Fibroblast of skin of right quadriceps (primary cell): Measurements from ENCODE around the gene SCAMP1.
"Not testable (repeated sequence)": the region's sequence is repeated elsewhere in the genome, so short reads cannot be mapped to it uniquely, and the experiment has no call there.

Experiments used
- DNase-seq: peaks from one replicate; pipeline ENCODE4 v3.0.0-alpha.2; 2013

SCAMP1 gene

DNA sequence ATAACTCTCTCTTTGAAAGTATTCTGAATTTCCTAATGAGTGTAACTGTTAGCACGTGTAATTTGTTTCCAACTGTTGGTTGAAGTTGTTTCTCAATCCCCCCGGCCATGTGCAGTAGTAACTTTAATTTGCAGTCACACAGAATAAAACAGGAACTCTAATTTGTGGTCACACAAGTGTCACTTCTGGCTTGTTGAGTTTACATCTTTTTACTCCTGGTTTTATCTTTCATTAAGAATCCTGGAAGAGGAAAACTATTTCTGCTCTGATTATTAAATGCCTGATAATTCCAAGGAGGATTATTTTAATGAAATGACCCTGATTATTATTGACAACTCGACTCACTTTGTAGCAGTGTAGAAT is 1.2 kb downstream of the SCAMP1 start:
- no peak for DNase-seq

DNA sequence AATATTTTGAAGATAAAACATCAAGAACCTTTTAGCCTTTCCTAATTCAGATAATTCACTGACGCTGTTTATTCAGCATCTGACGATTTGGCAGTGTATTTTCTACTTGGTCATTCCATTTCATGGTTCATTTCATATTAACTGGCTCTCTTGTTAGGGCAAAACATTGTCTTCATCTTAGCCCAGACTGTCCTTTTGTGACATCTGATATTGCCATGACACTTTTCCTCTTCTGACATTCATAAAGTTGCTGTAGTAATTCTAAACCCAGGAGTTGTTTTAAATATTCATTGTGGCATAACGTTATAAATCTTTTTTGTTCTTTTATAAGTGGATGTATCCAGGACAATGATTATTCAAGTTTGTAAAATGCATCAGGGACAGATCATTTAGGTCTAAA is 1.8 kb downstream of the SCAMP1 start:
- no peak for DNase-seq

DNA sequence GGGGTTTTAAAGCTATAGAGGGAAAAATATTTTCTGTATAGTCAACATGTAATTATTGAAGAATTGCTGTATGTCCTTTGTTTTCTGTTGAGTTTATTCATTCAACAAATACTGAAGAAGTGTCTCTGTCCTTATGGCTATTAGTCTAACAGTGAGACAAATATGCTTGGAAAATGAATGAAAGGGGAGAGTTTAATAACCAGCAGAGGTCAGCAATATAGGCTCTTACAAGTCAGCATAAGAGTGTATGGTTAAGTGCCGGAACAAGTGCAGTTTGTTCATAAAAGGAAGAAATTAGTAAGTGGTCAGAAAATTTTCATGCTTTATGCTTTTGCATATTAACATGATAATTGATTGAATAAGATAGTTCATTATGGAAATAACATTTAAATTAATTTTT is 3.6 kb downstream of the SCAMP1 start:
- no peak for DNase-seq

DNA sequence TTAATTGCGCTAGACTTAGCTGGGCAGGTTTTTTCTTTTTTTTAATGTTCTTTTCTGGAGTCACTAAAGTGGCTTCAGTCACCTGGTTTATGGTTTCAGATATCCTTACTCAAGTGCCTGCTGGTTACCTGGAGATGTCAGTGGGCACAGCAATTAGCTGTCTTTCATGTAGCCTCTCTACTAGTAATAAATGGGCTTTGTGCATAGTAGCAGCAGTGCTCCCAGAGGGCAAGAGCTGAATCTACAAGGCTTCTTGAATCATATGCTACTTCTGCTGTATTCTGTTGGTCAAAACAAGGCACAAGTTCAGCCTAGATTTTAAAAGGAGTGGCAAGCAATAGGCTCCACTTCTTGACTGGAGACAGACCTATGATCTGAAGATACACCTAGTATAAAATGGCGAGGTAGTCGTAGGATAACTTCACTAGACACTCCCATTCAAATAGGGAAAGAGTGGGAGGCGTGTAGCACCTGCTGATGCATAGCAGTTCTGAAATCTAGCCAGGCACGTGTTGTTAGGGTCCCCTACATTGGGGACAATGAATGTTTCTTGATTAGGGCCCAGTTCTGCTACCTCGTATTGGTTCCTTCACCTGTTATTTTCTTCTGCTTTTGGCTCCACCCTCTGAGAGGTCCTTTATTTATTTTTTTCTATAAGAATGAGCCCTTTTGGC is 7.0 kb downstream of the SCAMP1 start:
- DNase-seq, result no peak

DNA sequence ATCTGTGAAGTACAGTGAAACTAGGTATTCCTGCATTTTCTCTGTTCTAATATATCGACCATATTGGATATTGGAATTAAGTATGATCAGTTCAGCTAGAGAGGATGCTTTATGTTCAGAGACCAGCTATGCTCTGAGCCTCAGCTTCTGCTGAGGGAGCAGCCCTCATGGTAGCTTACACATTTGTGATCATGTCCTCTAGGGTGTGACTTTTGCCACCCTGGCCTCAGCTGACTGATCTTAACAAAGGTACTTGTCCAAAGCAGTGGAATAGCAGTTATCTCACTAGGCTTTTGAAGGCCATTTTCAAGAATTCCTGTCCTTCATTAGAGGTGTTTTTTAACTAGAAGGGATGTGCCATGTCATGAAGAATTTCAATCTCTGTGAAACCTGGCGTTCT is 9.3 kb downstream of the SCAMP1 start:
- no peak for DNase-seq

DNA sequence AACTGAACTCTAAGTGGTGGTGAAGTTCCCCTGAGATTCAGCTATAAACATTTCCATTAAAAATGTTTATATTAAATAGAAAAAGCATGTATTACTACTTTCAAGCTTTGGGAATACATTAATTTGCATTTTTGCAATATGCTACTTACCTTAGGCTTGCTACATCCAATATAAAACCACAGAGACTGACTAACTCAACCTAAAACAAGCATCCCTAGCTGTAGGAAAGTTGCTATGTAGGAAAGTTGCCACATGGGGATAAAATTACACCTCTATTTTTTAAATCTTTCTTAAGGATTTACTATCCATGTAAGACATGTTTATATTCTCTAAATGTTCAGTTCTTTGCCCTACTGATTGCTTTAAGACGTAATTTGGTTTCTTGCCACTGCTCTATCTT is 12.8 kb downstream of the SCAMP1 start:
- DNase-seq, result no peak

DNA sequence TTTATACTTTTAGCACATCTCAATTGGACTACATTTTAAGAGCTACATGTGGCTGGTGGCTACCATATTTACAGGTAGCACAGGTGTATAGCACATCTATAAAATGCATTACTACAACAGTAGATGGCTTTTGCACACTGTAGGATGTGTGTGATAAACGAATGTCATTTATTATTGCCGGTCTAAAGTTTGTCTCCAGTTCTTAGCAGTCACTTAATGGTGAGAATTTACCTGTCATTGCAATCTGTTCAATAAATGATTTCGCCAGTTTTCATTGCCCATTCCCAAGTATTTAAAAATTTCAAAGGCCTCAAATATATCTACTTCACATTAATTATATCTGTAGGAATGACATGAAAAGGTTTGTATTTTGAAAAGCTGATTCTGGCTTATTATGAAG is 15.9 kb downstream of the SCAMP1 start:
- no peak for DNase-seq

DNA sequence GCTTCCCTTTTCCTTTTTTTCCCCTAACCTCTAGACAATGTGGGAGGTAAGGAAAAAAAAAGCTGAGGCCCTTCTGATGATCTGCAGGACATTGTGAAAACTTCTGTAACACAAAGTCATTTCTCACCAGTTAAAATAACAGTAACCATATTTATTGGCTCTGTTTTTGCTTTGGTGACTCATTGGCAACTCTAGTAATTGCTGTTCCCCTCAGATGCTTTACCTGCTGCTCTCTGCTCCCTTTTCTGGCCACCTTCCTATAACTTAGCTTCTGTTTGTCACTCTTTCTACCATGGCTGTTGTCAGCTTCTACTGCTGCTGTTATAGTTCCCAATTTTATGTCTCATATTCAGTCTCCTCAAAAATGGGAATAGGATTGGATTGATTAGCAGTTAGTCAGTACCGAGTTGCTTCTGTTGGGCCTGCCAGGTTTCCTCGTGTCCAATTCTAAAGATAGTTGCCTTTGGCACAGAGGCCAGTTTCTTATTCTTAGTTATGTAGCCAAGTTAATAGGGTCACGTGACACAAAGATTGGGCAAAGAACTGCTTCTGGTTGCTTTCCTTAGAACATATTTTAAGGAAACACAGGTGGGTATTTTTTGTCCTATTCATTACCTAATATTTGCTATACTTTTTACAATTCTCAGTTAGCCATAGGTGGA is 16.8 kb downstream of the SCAMP1 start:
- no peak for DNase-seq

DNA sequence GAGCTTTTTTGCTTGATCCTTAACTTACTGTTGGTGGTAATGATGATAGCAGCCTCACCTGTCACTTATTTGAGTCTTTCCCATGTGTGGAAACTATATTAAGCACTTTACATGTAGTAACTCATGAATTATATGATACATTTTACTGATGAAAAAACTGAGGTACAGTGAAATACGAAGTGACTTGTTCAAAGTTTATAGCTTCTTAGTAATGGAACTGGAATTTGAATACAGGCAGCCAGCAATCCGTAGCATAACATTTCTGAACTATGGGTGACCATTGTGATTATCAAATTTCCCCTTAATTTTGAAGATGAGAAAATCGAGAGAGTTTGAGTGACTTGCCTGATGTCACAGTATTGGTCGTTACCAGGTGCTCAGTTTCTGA is 17.3 kb downstream of the SCAMP1 start:
- no peak for DNase-seq

DNA sequence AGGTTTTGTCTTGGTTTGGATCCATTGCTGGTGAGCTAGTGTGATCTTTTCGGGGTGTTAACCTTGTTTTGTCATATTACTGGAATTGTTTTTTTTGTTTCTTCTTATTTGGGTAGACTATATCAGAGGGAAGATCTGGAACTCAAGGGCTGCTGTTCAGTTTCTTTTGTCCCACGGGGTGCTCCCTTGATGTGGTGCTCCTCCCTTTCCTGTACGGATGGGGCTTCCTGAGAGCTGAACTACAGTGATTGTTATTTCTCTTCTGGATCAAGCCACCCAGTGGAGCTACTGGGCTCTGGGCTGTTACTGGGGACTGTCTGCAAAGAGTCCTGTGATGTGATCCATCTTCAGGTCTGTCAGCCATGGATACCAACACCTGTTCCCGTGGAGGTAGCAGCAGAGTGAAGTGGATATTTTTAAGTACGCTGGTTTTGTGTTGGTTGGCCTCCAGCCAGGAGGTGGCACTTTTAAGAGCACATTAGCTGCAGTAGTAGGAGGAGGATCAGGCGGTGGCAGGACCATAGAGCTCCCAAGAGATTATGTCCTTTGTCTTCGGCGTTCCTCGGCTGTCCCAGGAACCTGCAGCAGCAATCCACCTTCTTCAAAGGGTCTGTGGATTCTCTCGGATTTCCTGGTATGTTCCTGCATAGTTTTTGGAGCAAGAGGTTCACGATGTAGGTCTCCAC is 27.2 kb downstream of the SCAMP1 start:
- DNase-seq, result no peak

DNA sequence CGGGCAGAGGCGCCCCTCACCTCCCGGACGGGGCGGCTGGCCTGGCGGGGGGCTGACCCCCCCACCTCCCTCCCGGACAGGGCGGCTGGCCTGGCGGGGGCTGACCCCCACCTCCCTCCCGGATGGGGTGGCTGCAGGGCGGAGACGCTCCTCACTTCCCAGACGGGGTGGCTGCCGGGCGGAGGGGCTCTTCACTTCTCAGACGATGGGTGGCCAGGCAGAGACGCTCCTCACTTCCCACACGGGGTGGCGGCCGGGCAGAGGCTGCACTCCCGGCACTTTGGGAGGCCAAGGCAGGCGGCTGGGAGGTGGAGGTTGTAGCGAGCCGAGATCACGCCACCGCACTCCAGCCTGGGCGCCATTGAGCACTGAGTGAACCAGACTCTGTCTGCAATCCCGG is 30.9 kb downstream of the SCAMP1 start:
- DNase-seq, result not testable (repeated sequence)

DNA sequence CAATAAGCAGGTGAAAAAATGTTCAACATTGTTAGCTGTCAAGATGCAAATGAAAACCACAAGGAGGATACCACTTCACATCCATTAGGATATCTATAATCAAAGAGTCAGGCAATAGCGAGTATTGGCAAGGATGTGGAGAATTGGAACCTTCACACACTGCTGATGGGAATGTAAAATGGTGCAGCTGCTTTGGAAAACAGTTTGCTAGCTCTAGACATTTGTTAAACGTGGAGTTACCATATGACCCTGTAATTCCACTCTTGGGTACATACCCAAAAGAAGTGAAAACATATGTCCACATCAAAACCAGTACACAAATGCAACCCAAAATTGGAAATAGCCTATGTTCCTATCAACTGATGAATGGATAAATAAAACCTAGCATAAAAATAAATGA is 37.4 kb downstream of the SCAMP1 start:
- no peak for DNase-seq

DNA sequence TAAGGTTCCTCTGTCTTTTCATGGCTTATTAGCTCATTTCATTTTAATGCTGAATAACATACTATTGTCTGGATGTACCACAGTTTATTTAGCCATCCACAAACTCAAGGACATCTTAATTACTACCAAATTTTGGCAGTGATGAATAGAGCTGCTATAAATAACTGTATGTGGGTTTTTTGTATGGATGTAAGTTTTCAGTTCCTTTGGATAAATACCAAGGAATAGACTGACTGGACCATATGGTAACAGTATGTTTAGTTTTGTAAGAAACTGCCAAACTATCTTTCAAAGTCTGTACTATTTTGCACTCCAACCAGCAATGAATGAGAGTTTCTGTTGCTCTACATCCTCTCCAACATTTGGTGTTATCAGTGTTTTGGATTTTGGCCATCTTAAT is 38.7 kb downstream of the SCAMP1 start:
- peak; percentile 73 for DNase-seq

DNA sequence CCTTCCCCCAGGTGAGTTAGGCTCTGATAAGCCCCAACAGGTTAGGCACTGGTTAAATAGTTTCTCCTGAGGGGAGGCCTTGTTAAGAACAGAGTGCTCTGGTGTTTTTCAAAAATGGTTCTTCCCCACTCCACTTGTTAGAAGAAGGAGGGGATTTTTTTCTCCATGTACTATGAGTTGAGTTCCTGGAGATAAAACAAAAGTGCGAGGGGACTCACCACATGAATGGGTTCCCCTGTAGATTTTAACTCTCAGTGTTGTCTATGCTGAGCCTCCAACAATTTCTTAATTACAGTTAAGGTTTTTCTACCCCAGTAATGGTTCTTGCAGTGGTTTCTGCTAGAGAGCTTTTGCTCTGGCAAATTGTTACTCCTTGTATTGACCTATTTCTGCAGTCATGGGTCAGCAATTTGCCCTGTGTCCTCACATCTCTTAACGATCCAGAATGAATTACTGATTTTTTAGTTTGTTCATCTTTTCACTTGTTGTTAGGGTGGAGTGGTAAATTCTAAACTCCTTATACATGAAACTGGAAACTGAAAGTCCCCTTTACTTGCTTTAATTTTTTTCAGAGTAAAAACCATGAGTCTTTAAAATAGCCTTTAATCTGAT is 44.4 kb downstream of the SCAMP1 start:
- DNase-seq, result no peak

DNA sequence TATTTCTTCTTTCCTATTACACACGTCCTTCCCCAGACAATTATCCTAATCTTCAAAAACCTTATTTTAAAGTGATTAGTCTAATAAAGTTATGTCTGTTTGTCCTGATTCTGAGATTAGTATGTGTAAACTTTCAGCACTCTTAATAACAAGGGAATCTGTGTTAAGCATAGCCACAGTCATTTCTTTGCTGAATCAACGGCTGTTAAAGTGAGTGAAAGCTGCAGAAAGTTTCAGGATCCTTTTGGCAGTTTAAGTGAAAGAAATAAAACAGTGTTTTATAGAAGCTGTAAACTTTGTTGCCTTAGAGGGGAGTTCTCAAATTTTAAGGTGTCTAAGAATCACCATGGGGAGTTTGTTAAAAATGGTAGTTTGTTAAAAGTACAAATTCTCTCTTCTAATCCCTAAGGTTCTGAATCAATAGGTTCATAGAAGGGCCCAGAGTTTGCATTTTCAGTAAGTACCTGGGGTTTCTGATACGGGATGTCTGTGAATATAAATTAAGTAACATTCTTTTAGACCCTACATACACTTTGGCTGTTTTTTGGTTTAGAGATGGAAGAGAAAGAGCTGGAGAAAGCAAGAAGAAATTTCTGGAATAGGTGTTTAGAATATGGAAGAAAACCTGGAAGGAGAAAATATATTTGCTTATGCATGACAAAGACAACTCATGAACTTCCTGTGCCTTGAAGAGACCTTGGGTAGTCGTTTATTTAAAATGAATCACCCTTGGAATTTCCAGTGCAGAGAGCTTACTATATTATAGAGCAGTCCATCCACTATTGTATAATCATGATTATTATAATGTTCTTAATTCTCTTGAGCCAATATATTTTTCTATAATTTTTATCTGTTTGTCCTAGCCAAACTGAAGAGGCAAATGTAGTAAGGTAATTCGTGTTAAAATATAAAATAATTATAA is 45.7 kb downstream of the SCAMP1 start:
- peak; percentile 63 for DNase-seq

DNA sequence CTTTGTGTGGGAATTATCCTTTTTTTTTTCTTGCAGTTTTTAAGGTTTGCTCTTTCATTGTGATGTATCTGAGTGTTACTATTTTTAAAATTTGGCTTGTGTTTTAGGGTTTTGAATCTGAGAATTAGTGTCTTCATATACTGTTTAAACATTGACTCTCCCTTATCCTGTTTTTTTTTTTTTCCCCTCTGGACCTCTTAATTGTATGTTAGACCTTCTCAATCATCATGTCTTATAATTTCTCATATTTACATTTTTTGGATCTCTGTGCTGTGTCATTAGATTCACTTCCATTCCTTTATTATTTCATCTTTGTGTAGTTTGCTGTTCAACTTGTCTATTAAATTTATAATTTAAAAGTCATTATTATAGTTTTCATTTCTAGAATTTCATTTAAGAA is 47.0 kb downstream of the SCAMP1 start:
- no peak for DNase-seq

DNA sequence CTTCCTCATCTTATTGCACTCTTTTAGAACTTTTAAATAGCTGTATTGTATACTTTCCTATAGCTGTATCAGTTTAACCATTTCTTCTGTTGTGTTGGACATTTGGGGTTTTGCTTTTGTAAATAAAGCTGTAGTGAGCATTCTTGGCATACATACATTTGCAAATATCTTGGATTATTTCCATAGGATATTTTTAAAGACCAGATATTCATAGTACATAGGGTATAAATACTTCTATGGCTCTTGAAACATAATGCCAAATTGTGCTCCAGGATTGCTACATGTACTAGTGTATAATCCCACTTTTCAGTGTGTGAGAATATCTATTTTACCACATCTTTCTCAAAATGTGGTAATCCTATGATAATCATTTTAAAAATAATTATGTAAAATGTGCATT is 51.2 kb downstream of the SCAMP1 start:
- peak; percentile 15 for DNase-seq

DNA sequence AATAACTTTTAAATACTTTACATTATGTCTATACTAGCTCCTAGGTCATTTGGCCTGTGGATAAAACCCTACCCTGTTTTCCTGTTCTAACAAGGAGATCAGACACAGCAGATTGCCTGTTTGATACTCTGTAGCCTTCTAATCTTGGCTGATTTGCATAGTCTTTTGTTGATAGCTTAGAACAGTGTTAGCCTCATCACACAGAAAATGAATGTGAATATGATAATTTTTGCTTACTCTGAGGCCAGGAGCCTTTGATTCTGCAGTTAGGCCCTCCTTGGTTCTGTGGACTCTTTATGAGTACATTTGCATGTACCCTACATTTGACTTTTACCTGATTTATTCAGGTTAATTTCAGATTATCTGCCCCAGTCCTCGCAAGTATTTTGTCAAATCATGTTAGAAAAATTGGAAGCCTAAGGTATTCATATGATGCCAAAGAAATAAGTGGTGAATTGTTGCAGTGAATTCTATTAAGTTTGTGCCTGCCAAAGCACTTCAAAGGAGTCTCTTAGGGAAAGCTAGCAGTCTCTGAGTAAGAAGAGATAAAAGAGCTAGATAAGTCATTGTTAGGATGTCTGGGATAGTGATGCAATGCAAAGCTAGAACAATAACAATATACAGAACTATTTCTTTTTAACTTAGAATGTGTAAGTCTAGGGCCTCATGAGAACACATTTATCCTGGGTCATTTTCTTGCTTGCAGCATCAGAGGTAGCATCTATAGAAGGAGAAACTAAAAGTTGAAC is 56.4 kb downstream of the SCAMP1 start:
- DNase-seq, result no peak

DNA sequence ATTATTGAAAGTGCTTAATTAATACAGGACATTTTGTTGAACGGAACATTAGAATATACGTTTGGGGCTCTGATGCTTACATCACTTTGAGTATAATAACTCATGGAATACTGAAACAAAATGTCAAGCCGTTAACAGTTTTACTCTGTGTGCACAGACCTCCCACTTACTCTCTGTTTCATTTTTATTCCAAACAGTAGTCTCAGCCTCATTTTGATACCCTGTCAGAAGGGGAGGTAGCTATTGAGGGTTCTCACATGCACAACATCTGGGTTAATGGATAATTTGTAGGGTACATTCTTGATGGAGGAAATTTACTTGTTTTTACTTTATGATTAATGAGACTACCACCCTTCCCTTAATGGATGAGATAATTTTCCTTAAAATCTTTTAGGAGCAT is 59.0 kb downstream of the SCAMP1 start:
- no peak for DNase-seq

DNA sequence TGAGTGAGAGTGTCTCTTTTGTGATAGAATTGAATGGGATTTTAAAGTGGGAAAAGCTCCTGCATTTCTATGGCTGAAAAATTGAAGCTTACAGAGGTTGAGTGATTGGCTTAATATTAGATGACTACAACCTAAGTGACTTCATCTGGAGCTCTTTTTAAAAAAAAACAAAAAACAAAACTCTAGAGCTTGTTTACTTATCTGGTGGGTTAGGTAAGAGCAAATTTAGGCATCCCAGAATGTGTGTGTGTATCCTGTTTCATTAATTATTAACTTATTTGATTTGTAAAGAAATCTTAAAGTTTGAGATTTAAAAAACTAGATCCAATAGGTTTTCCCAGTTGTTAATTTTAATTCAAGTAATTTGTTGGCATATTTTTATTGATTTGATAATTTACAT is 60.1 kb downstream of the SCAMP1 start:
- no peak for DNase-seq

DNA sequence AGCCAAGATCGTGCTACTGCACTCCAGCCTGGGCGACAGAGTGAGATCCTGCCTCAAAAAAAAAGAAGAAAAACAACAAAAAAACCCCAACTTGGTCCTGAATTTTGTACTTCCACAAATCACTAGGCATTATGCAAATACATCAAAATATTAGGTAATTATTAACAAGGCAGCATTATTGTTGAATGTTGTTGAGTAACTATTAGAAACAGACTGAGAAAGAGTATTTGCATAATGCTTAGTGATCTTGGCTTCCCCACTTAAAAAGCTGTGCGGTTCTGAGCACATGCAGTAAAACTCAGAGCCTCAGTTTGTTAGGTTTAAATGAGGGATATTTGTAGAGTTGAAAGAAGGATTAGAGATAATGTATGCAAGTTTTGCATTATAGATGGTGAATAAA is 64.2 kb downstream of the SCAMP1 start:
- no peak for DNase-seq

DNA sequence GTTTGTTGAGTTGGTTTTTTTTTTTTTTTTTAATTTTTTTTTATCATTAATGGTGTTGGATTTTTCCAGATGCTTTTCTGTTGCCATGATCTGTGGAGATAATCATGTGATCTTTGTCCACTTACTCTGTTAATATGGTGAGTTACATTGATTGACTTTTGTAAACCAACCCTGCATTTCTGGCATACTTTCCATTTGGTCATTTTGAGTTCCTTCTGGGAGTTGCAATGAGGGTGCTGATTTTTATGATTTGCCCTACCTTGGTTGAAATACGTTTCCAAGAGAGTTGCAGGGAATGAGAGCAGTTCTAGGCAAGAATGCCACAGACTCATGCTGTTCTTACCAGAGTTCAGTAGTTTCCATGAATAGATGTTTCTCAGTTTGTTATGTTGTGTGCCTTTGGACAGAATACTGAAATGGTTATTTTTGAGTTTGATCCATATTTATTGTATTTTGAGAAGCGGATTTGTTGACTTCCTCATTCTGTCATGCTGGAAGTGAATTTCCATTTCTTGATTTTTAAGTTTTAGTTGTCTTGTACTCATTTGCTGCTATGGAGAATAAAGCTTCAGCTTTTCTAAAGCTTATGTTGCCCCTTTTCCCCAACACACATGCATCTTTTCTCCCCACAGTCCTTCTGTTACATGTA is 69.0 kb downstream of the SCAMP1 start:
- no peak for DNase-seq
